Measurements from ENCODE around the gene DNAJC27.

The DNAJC27 gene

DNA sequence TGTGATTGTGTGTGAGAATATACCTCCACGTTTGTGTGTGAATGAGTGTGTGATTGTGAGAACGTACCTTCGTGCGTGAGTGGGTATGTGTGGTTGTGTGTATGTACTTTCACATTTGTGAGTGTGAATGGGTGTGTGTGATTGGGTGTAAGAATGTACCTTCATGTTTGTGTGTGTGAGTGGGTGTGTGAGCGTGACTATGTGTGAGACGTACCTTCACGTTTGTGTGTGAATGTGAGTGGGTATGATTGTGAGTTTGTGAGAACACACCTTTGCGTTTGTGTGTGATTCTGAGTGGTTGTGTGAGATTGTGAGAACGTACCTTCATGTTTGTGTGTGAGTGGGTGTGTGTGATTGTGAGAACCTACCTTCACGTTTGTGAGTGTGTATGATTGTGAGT lies 45.9 kb downstream of the DNAJC27 start:
- DNase-seq (ENCODE audit: low spot score): no peak

DNA sequence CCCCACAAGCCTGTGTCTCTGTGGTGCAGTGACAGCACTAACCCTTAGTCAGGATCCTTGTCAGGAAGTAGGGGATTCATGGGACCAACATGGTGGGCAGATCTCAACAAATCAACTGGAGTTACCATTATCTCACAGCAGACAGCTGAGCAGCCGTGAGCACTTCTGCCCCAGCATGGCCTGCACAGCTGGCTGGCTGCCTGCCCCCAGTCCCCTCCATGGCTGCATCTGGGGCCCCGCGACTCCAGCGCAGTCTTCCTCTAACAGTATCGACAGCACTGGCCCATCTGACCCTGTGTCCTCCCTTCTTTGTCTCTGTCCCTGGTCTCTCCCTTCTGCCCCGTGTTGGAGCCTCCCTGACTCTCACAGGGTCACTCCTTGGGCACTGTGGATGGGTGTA lies 47.0 kb downstream of the DNAJC27 start:
- DNase-seq (ENCODE audit: low spot score): no peak

DNA sequence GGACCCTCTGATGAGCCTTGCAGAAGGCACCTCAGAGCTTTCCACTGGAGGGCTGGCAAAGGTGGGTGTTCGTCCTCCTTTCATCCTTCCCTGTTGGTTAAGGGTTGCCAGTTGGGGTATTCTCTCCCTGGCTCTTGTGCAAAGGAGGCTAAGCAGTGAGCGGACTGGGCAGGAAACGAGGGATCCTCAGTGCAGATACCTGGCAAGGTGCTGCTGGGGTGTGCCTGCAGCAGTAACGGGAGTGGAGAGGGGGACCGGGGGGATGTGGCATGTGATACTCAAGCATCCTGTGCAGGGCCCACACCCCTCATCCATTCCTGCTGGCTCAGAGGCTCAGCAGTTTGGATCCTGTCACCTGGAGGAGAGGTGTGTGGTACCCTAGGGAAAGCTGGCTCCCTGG lies 47.5 kb downstream of the DNAJC27 start:
- no peak for DNase-seq (ENCODE audit: low spot score)

DNA sequence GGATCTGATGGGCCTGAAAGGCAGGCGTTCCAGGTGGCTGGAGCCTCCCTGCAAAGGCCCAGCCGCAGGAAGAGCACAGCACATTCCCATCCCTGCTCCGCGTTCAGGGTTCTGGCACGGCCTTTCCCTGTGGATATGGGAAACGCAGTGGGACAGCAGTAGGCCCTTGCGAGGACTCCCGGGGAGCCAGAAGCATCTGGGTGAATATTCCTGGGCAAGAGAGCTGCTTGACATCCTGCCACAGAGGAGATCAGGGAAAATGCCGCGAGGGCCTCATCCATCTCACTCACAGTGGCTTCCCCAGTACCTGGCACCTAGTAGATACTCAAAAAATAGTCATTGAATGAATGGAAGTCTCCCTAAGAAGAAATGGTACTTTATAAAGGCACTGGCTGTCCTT lies 48.6 kb downstream of the DNAJC27 start:
- DNase-seq (ENCODE audit: low spot score): no peak

DNA sequence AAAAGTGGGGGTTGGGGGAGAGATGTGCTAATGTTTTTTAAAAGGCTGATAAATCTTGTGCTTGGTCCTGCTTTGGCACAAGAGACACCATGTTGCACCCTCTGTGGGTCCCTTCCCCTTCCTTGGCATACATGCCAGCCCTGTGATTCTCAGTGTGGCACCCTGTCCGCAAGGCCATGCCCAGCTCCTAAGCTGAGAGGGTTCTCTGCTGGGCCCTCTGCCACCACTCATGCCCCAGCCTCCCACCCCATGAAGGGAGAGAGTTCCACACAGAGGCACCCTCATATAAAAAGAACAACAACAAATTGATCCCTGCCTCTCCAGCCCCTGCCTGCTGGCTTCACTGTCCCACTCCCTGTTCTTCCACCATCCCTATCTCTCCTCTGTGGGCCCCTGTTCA lies 49.2 kb downstream of the DNAJC27 start:
- DNase-seq (ENCODE audit: low spot score): no peak

DNA sequence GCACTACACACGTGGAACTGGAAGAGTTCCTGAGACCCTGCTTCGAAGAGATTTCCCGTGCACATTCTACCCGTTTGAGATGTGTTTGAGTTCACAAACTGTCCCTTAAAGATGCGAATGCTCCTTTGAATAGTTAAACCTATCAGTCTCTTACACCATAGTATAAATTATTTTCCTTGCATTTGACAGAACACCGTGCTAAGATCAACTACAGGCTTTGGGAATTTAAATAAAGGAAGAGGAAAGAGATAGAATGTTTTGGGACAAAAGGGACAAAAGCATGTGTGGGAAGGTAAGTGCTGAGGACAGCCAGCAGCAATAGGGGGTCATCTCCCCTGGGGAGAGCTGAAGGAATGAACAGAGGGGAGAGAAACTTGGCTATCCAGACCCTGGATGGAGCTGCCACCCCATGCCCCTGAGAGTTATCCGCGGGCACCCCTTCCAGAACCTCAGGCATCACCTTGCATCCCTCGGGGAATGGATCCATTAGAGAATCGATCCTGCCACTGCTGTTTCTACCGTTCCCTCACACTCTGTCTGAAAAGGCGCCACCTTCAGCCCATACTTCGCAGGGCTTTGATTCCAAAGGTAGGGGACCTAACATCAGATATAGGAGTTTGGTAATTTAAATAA lies 50.8 kb downstream of the DNAJC27 start:
- DNase-seq (ENCODE audit: low spot score): no peak

DNA sequence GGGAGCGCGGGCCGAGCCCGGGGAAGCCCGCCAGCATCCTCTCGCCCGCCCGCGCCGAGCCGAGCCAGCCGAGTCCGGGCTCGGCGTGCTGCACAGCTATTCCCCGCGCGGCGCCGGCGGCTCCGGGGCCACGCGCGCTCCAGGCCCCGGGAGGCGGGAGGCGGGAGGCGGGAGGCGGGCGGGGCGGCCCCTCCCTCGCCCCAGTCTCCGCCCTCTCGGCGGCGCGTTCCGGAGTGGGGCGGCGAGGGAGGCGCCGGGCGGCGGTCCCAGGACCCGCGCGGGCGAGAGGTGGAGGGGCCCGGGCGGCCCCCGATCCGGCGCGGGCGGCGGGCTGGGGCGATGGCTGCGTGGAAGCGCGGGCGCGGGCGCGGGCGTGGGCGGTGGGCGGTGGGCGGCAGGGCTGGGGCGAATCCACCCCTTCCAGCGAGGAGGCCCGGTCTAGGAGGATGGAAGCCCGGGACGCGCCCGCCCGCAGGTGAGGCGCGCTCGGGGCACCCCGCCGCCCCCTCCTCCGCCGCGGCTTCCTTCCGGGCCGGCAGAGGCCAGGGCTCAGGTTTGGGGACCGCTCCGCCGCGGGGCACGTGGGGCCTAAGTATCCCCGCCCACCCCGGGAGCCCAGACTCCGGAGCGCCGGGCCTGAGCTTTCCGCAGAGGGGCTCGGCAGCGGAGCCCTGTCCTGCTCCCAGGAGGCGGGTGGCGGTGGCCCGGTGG lies 51.5 kb downstream of the DNAJC27 start, which contains the start of gene ADCY3:
Gene ADCY3, minus strand, starts transcription at position 140 of the 711 bp plus-strand sequence. CDS start 1,250 bp downstream, outside the sequence.
- DNase-seq (ENCODE audit: low spot score): peak; percentile 64

DNA sequence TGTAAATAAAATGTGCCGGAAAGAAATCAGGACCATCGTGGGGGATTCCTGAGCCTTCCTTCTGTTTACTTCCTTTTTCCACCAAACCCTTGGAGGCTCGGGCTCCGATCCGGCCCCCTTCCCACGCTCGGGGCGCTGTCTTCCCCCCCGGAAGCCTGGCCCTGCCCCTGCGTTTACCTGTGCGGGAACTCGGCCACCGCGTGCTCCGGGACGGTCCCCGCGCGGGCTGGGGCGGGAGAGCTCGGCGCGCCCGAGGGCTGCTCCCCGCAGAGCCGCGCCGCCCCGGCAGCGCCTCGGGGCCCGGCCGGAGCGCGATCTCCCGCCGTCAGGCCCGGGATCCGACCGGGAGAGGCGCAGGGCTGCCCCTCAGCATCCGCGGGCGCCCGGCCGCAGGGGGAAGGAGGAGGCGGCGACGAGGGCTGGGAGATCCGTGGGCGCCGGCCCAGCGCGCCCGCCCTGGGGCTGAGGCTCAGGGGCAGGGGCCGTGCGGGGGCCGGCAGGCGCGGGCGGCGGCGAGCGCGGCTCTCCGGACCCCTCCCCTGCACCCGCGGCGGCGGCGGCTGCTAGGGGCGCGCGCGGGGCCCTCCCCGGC lies 52.2 kb downstream of the DNAJC27 start:
- DNase-seq (ENCODE audit: low spot score): peak; percentile 53

DNA sequence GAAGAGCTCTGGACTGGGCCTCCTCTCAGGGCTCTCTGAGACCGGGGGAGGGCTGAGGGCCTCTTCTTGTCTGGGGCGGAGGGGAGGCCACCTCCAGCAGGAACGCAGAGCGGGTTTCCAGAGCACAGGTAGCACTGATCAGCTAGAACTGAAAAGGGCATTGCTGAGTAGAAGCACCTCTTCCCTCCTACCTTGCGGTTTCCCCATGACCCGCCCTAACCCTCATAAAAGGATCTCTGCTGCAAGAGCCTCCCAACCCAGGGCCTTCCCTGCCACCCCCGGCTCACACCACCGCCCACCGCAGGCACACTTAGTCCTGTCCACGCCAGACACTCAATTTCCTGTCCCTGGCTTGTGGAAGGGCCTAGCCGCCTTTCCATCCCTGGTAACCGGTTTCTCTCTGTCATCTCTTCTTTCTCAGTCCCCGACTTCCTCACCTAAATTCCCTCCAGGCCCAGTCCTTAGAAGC lies 52.7 kb downstream of the DNAJC27 start:
- DNase-seq (ENCODE audit: low spot score): peak; percentile 60

DNA sequence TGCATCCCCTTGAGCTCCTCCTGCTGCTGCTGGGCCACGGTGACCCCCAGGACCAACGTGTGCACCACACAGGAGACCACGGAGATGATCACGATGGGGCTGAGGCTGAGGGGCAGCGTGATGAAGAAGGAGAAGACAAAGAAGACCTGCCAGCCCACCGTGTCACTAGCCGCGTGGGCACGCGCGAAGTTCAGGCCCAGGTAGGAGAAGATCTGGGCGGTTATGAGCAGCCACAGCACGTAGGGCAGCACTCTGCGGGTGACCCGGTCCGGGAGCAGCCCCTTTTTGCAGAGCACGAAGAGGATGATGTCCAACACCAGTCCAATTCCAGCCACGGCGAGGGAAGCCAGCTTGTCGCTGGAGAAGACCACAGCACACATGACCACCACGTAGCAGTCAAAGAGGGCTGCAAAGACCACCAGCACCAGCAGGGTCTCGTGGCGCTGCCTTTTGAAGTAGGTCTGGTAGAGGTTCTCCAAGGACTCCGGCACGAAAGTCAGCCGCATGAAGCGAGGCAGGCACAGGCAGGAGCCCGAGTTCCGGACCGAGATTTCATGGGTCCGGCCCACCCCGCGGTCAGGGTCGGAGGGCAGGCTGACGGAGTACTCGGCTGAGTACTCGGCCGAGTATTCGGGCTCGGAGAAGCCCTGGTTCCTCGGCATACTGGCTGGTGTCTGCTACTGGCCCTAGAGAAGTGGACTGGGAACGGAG lies 53.3 kb downstream of the DNAJC27 start:
- DNase-seq (ENCODE audit: low spot score): peak; percentile 58

DNA sequence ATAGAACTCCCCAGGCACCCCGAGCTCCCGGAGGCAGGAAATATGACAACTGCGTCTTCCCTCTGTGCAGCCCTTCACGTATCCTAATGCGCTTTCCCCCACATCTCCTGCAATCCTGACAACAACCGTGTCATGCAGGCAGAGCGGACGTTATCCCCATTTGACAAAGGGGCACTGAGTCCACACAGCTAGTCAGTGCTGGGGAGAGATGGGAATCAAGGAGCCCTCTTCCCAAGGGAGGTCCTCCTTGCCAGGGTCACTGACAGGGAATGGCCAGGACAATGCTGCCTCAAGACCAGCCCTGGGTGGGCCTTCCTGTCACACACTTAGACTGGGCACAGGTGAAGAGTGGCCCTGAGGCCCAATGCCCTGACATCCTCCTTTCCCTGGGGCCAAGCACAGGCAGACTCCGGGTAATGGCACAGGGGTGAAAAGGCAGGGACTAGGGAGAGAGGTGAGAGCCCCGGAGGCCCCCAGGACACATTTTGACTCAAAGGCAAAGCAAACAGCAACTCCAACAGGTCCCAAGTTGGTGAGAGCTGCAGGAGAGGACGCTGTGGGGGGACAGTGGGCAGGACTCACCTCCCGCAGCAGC lies 53.9 kb downstream of the DNAJC27 start:
- DNase-seq (ENCODE audit: low spot score): no peak

DNA sequence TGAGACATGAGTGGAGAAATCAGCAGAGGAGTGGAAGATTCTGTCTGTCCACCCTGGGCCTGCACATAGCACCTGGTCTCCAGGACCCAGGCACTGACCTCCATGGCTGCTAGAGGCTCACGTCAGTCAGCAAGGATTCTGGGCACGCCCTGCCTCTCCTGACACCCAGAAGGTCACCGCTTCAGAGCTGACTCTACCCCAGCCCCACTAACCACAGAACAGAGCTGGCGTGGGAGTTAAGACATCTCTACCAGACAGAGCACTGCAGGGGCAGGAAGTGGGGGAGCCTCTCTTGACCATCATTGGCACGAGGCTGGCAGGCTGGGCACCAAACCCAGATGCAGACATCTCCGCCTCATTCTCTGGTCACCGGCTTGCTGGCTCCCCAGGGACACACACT lies 54.7 kb downstream of the DNAJC27 start:
- peak; percentile 77 for DNase-seq (ENCODE audit: low spot score)

DNA sequence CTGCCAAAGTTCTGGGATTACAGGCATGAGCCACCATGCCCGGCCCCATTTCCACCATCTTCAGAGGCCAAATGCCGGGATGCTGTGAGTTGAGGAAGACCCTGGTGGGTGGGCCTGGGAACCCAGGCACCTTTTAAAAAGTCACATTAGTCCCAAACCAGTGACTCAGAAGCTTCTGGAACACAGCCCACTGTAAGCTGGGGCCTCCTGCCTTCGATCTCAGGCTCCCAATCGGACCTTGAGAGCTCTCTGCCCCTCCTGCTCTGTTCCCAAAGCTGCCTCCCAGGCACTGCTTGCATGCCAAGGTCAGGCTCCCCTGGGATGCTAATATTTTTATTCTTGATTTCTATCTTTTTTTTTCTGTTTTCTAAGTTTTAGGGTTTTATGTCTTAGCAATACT lies 56.0 kb downstream of the DNAJC27 start:
- peak; percentile 78 for DNase-seq (ENCODE audit: low spot score)

DNA sequence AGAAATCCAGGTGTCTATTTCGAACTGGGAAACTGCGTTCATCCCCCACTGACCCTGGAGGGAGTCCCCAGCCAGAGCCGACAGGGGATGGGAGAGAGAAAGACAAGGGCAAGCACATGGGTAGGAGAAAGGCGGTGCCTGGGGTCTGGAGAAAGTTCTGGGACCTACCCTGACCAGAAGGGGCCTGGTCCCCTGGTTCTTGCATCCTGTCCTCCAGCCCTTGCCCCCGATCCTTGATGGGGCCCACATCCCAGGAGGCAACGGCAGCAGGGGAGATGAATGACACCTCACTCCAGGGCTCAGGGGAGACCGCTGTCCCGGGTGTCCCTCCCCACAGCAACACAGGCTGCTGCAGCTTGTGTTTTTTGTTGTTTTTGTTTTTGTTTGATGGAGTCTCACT lies 56.6 kb downstream of the DNAJC27 start:
- no peak for DNase-seq (ENCODE audit: low spot score)

DNA sequence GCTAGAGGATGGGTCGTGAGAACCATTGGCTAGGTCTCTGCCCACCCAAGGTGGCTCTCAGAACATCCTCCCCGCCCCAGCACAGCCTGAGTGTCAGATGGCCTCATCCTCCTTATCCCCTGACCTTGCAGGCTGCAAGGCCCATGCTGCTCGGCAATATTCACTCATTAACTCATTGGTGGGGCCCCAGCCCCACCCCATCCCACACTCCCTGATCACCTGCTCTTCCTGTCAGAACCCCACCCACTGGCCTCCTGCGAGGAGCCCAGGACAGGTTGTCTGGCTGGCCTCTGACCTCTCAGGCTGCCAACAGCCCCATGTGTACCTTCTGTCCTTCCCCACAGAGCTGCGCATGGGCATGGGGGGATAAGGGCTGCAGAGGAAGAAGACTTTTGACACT lies 57.0 kb downstream of the DNAJC27 start:
- no peak for DNase-seq (ENCODE audit: low spot score)

DNA sequence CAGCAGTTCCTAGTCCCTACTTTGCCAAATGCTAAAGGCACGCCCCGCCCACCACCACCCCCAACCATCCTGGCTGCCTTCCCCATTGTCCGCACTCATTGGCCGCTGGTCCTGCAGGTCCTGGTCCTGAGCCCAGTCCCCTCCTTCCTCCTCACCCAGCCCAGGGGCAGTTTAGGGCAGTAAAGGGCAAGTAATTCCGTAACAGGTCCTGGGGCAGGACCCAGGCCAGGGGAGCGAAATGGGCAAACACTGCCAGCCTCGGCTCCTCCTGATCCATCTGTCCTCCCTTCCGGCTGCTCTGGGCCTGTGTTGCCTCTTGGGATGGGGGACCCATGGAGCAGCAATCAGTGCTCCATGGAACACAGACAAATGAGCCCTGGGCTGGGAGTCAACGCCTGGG lies 57.8 kb downstream of the DNAJC27 start:
- no peak for DNase-seq (ENCODE audit: low spot score)

DNA sequence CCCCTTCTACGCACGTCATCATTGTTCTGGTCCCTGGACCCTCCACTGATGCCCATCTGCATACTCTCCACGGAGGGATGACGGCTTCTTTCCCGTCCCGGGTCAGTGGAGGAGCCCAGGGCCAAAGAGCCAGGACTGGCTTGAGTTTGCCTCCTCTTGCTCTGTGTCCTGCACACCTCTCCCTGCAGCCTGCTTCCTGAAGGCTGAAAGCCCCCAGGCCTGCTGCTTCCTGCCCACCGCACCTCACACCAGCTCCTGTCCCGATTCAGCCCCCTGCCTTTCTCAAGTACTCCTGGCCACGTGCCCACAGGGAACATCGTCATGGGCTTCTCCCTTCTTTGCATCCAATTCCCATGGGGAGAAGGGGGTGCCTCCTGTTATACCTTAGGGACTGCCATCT lies 58.8 kb downstream of the DNAJC27 start:
- DNase-seq (ENCODE audit: low spot score): no peak

DNA sequence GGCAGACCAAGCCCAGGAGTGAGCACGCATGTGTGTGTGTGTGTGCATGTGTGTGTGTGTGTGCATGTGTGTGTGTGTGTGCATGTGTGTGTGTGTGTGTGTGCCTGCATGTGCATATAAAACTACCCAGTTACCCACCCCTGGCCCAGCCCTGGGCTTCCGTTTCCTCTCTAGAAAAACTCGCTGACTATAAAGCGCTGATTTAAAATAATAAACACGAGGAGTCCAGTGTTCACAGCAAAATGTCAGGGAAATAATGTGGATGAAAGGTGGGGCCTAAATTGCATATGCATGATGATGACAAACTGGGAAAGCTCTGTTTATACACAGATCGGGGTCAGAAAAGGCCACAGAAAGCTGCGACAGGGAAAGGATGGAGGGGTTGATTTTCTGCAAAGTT lies 59.2 kb downstream of the DNAJC27 start:
- peak; percentile 53 for DNase-seq (ENCODE audit: low spot score)

DNA sequence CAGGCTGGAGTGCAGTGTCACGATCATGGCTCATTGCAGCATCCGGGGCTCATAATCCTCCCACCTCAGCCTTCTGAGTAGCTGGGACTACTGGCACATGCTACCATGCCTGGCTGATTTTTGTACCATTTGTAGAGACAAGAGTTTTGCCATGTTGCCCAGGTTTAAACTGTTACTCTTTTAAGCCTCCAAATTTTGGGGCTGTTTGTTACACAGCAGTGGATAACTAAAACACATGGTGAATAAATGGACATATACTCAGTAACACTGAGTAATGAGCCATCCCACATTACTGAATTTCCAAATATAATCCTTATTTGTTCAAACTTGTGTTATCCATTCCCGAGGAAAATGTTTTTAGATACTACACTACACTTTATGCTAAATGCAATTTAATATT lies 61.5 kb downstream of the DNAJC27 start:
- DNase-seq (ENCODE audit: low spot score): no peak

DNA sequence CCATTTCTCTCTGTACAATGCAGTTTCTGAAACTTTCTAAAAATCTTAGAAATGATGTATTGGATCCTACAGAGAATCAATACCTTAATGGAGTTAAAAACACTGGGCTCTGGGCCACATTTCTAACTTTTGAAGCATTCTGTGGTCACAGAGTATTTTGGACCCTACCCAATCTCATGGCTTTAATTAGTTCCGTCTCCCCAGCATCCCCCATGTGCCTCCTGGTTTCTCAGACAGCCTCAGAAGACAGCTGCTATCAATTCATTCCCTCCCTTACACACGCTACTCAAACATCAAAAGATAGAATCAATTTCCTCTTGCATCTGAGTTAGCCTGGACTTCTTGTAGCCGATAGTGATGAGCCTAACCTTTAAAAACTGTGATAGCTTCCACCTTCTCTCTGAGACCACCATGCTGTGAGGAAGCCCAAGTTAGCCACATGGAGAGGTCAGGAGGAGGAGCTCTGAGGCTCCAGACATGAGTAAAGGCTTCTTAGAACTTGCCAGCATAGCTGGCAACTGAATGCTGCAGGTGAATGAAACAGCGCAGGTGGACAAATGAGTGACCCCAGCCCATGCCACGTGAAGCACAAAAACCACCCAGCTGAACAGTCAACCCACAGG lies 62.1 kb downstream of the DNAJC27 start:
- no peak for DNase-seq (ENCODE audit: low spot score)

DNA sequence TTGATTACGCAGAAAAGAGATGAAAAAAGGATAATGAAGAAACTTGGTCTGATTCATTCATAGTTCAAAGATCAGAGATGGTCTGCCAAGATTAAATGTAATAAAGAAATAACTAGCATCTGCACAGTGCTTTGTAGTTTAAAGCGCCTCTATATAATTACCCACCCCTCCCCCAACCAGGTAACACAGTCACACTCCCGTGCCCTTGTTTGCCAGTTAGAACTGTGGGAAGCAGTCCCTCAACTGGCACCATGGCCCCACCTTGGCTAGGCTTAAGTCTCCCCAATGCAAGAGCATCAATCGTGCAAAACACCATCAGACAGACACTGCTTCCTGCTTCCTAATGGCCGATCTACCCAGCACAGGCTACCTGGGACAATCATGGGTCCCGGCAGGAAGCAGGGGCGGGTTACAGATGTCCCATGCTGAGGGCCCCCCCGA lies 63.3 kb downstream of the DNAJC27 start:
- no peak for DNase-seq (ENCODE audit: low spot score)

DNA sequence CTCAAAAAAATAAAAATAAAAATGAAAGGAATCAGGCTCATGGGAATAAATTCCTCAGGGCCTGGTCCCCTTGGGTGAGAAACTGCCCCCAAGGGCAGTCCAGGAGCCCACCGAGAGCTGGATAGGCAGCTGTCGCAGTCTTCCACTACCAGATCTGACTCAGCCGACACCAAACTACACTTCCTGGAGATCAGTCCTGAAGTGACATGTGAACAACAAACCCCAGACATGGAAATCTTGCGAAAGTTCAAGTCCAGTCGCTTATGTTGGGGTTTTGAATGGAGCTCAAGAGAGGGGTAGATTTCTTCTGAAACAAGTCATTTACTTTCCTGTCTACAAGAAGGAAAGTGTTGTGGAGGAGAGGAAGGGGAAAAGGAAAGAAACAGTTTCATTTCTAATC lies 64.6 kb downstream of the DNAJC27 start:
- DNase-seq (ENCODE audit: low spot score): peak; percentile 71
